HL-60 (cell line): Measurements from ENCODE around the gene MAP3K5.

Experiments
- DNase-seq, 2 experiments: peaks; one replicate each; pipeline ENCODE4 v3.0.0-alpha.2; 2010 to 2020; ENCODE audit warnings: low read depth in 1 of 2, low spot score in 1 of 2
- H3K27ac ChIP-seq: fragments of 250-450 bp; sonication (Bioruptor Pico); replicated peaks from 2 replicates; pipeline ENCODE4 v1.5.1; 2020; ENCODE audit warnings: mild to moderate bottlenecking, moderate library complexity
- H3K27me3 ChIP-seq: fragments of 250-450 bp; sonication (Bioruptor Pico); 2 replicates; pipeline ENCODE4 v1.5.1; 2021; ENCODE audit warnings: mild to moderate bottlenecking, moderate library complexity; ENCODE audit not compliant: insufficient read depth, poor library complexity, severe bottlenecking
- H3K4me3 ChIP-seq: replicated peaks from 2 replicates; pipeline ENCODE4 v1.5.1; 2011; ENCODE audit warnings: mild to moderate bottlenecking, control low read depth, low read length; ENCODE audit not compliant: insufficient read depth
- GABPA ChIP-seq: IDR thresholded peaks from 2 replicates; pipeline ENCODE4 v1.6.1; 2012; ENCODE audit warnings: low read depth
- POLR2AphosphoS5 ChIP-seq: IDR thresholded peaks from 2 replicates; pipeline ENCODE4 v1.6.1; 2012; ENCODE audit warnings: low read depth
- REST ChIP-seq: IDR thresholded peaks from 2 replicates; pipeline ENCODE4 v1.6.1; 2012; ENCODE audit warnings: low read depth; ENCODE audit not compliant: insufficient replicate concordance
- SPI1 ChIP-seq: IDR thresholded peaks from 2 replicates; pipeline ENCODE4 v1.6.1; 2012; ENCODE audit warnings: low read depth, mild to moderate bottlenecking, borderline replicate concordance
- TF ChIP-seq, protein P1 (sequence below): IDR thresholded peaks from one replicate; pipeline ENCODE4 v1.5.1; 2011; ENCODE audit warnings: low read length, control low read depth, inconsistent platforms; ENCODE audit not compliant: insufficient read depth

The MAP3K5 gene

GRCh38 chr6:136598048-136598447, 194.2 kb downstream of the MAP3K5 start:
- no peak for TF ChIP-seq REST
- Histone ChIP-seq H3K4me3 (no peak overlapping the region), H3K27ac (no peak overlapping the region), H3K27me3 (no peaks in the 10 kb centered on the region)
- DNase-seq = no peak

DNA sequence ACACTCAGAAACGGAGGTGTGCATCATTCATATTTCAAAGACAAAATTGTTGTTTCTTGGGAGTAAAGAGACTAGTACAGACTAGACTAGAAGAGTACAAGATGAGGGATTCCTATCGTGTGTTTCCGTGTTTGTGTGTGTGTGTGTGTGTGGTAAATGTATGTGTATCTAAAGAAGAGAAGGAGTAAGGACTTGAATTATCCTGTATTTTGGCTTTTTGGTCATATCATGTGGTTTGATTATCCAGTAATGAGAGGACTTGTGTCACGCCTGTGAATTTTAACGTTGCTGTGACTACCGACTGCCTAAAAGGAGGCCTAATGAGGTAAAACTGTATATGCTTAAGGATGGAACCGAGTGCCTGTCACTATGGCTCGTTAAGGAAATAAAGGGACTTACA, 197.6 kb downstream of the MAP3K5 start:
- DNase-seq = no peak
- peak overlapping the region; percentile 49 for H3K27ac ChIP-seq
- no peak overlapping the region for H3K4me3 ChIP-seq
- no peaks in the 10 kb centered on the region for H3K27me3 ChIP-seq
- TF ChIP-seq GABPA (no peak), SPI1 (no peak), POLR2AphosphoS5 (no peak), REST (no peak)
- TF ChIP-seq, protein P1, sequence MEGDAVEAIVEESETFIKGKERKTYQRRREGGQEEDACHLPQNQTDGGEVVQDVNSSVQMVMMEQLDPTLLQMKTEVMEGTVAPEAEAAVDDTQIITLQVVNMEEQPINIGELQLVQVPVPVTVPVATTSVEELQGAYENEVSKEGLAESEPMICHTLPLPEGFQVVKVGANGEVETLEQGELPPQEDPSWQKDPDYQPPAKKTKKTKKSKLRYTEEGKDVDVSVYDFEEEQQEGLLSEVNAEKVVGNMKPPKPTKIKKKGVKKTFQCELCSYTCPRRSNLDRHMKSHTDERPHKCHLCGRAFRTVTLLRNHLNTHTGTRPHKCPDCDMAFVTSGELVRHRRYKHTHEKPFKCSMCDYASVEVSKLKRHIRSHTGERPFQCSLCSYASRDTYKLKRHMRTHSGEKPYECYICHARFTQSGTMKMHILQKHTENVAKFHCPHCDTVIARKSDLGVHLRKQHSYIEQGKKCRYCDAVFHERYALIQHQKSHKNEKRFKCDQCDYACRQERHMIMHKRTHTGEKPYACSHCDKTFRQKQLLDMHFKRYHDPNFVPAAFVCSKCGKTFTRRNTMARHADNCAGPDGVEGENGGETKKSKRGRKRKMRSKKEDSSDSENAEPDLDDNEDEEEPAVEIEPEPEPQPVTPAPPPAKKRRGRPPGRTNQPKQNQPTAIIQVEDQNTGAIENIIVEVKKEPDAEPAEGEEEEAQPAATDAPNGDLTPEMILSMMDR = no peak

DNA sequence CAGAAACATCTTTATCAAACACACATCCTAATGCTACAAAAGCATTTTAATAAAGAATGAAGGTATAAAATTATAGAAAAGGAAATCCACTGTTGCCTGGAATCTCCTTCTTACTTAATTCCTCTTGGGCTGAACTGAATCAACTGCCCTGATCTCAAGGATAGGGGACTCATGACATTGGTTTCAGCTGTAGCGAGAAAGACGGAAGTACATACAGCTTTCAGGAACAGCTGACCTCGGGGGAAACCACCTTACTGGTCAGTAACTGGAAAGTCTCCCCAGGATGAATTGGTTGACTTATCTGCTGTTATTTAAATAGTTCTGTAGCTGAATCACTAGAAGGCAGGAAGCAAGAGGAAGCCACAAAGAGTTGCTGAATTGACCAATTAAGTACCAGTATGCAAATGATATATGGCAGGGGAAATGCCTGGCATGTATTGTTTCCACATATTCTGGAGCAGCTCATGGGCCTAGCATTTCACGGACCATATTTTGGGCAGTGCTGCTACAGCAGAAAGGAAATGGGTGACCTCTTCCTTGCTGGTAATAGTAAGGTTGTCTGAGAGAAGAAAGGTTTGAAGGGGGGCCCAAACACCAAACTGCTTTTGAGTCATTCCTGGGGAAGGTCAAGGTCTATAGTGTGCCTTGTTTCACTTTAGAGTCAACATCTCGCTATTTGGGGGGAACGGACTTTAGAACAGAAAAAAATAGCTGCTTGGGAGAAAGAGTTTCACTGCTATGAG, 198.4 kb downstream of the MAP3K5 start:
- Histone ChIP-seq H3K27ac (peak overlapping the region; percentile 49), H3K4me3 (no peak overlapping the region), H3K27me3 (no peaks in the 10 kb centered on the region)
- peak; percentile 24; the same call in 1 of the 2 replicates for TF ChIP-seq SPI1
- no peak for TF ChIP-seq REST
- DNase-seq = peak; percentile 76 to 87

DNA sequence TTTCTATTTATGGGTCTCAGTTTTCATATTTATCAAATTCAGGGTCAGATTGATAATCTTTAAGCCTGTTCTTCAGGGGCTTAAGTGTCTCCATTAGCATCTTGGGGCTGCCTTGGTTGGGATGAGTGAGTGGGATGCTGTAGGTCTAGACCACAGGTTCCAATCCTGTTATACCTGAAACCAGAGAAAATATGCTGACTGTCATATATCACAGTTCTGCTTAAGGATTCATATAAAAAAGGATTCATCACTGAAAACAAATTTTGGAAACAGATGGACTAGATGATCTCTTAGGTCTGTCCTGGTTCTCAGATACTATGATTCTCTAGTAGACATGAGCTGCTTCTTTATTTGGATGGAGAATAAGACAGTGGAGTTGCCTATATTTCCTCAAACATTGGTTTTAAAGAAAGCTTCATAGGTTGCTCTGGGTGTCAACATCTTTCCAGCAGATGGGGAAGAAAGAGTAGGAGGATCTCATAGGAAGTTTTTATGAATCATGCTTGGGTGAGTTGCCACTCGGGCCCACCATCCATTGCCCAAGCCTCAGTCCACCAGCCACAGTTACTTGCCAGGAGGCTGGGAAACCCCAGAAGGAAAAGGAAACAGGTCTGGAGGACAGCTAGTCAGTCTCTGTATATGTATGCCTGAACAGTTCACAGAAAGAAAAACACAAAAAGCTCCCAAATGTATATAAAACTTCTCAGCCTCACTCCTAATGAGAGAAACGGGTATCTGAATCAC, 199.2 kb downstream of the MAP3K5 start:
- Histone ChIP-seq H3K4me3 (no peak overlapping the region), H3K27me3 (no peaks in the 10 kb centered on the region), H3K27ac (0 out of 2 replicates have a peak overlapping the region, but pooled peaks have one; percentile 15)
- TF ChIP-seq SPI1 (no peak), GABPA (no peak), POLR2AphosphoS5 (no peak), REST (no peak)
- TF ChIP-seq, protein P1 = no peak
- peak in 1 of 2 experiments; percentile 26 for DNase-seq
